NT2/D1 (cell line): ENCODE measurements around the gene DIRAS1.

ENCODE experiments used
- SUZ12 ChIP-seq: IDR thresholded peaks from 2 replicates; pipeline ENCODE4 v1.6.1; 2011; ENCODE audit not compliant: insufficient read length, insufficient read depth; ENCODE audit errors: extremely low read depth
- YY1 ChIP-seq: IDR thresholded peaks from 2 replicates; pipeline ENCODE4 v1.6.1; 2011; ENCODE audit not compliant: insufficient read length, insufficient read depth

DNA sequence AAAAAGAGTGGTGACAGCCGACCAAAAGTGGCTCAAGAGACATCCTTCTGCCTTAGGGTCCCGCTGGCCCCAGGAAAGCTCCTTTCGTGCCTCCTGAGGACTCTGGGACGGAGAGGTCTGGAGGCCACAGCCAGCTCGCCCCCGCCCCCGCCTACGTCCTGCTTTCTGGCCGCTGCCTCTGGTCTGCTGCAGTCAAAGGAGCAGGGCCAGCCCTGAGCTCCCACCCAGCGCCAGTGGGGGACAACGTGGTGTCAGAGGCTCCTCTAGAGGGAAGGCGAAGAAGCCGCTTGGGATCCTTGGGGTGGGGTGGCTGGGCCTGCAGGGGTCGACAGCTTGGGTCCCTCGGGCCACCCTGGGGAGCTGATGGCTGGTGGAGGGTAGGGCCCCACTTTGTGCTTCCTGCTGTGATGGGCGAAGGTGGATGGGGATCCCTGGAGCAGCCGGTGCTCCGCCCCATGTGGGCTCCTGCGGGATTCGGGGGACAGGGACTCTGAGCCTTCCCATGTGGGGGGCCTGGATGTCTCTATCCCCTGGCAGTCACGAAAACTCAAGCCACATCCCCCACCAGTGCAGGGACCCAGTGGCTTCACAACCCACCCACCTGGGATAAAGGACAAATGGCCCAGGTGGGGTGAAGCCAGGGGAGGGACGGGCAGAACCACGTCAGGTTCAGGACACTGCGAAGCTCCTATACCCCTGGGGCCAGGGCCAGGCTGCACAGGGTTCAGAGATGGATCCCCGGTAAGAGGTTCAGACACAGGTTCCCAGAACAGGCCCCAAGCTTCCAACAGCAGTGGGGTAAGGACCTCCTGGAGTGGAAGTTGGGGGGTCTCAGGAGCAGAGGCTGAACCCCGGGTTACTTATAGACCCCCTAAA is 9.0 kb upstream of the DIRAS1 start:
- TF ChIP-seq YY1 (no peak), SUZ12 (no peak)
